T-helper 9 cell (primary cell): ENCODE data around the gene TNRC18.
"Not testable (repeated sequence)": the region's sequence is repeated elsewhere in the genome, so short reads cannot be mapped to it uniquely, and the experiment has no call there.

Experiments
- DNase-seq: peaks from one replicate; pipeline ENCODE4 v3.0.0-alpha.2; 2020

The TNRC18 gene

DNA sequence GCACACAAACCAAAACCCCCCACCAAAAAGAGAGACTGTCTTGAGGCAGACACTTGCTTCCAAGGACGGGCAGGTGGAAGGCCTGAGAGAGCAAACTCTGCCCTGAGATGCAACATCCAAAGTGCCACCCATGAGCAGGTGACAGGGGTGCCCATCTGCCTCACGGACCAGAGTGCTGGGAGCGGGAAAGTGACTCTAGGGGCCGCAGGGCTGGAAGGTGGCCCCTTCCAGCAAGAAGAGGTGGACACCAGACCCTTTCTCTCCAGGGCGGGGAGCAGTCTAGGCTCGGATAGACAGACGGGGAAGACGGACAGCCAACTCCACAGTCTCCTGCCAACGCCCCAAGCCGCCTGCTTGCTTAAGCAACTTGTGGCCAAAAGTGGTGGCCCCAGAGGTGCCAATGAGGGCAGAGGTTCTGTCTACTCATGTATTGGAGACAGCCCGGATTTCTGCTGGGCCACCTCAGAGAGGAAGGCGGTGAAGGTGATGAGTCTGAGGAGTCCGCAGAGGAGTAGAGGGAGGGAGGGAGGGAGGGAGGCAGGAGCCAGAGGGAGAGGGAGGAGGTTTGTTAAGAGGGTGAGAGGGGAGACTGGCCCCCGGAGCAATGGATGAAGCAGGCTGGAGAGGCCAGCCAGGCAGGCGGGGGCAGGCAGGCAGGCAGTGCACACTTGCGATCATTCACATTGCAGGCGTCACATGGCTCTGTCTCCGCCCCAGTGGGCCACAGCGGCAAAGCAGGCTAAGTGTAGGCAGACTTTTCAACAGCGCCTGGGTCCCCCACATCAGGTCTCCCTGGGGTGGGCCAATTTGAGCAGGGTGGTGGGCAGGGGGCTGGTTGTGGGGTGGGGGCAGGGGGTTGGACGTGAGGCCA is 75.3 kb downstream of the TNRC18 start:
- DNase-seq: no peak

DNA sequence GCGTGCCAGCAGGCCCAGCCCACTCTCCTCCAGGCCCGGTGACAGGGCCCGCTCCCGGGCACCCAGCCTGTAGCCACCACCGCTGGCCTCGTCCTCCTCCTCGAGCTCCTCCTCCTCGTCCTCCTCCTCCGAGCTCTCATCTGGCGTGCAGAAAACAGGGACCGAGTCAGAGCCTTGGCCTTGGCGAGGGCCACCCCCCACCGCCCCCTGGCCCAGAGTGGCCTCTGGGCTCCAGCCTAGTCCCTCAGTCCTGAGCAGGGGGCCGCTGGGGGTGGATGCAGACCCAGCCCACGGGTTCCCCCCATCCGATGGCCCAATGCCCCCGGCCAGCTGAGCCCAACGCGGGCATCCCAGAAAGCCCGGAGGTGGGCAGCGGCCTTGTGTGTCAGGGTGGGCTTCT is 78.0 kb downstream of the TNRC18 start:
- no peak for DNase-seq

DNA sequence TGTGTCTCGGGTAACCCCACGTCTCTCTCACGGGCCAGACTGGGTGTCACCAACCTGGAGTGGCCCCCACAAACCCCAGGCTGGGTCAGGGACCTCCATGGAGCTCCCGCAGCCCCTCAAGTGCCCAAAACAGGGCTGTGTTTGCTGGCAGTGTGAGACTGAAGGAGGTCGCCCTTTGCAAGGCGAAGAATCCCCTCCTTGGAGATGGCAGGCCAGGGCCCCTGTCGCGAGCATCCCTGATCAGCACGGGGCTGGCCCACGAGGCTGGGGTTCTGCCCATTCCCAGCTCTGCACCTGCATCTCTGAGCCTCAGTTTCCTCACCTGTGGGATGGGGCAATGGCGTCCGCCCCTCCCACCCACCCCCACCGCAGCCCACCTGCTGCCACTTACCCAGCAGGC is 78.5 kb downstream of the TNRC18 start:
- DNase-seq: no peak

DNA sequence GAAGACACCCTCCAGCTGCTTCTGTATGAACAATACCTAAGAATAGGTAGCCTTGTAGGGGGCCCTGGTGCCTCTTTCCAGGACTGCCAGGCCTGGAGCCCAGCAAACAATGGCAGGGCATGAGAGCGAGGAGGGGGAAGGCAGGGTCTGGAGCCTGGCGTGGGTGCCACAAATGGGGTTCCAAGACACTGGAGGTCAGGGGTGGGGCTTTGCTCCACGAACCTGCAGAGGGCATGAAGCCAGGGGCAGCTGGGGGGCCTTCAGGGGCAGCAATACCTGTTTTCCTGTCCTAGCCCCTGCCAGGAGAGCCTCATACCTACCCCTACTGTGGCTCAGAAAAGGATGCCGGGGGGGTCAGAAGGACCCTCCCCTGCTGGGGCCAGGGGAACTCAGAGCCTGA is 79.3 kb downstream of the TNRC18 start:
- DNase-seq: no peak

DNA sequence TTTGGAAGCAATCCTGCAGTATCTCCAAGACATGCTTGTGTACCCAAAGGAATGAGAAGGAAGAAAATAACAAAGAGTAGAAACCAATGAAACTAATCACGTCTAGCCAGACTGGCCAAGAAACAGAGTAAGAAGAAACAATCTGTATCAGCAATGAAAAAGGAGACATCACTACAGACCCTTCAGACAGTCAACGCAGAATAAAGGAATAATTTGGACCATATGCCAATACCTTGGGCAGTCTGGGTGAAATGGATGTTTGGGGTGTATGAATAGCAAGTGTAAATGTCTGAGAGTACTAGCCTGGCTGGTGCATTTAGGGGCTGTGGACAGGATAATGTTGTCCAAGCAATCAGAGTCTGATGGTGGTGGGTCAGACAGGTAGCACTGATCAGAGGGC is 79.8 kb downstream of the TNRC18 start:
- DNase-seq: no peak

DNA sequence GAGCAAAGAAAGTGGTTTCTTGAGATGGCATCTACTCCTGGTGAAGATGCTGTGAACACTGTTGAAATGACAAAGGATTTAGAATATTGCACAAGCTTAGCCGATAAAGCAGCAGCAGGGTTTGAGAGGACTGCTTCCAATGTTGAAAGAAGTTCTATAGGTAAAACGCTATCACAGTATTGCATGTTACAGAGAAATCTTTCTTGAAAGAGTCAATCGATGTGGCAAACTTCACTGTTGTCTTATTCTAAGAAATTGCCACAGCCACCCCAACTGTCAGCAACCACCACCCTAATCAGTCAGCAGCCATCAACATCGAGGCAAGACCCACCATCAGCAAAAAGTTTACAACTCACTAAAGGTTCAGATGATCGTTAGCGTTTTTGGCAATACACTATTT is 81.0 kb downstream of the TNRC18 start:
- no peak for DNase-seq

DNA sequence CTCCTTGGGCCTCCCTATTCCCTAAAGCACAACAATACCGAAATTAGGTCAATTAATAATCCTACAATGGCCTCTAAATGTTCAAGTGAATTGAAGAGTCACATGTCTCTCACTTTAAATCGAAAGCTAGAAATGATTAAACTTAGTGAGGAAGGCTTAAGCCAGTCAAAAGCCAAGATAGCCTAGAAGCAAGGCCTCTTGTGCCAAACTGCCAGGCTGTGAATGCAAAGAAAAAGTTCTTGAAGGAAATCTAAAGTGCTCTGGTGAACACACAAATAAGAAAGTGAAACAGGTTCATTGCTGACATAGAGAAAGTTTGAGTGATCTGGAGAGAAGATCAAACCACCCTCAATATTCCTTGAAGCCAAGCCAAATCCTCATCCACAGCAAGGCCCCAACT is 83.7 kb downstream of the TNRC18 start:
- no peak for DNase-seq

DNA sequence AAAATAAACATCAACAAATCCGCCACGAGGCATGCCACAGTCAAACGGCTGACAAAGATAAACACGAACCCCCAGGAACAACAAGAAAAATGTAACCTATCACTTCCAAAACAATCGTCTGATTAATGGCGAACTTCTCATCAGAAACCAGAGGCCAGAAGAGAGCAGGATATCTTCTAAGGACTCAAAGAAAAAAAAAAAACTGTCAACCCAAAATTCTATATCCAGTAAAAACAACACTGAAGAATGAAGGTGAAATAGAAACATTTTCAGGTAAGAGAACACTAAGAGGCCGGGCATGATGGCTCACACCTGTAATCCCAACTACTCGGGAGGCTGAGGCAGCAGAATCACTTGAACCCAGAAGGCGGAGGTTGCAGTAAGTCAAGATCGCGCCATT is 86.6 kb downstream of the TNRC18 start:
- no peak for DNase-seq

DNA sequence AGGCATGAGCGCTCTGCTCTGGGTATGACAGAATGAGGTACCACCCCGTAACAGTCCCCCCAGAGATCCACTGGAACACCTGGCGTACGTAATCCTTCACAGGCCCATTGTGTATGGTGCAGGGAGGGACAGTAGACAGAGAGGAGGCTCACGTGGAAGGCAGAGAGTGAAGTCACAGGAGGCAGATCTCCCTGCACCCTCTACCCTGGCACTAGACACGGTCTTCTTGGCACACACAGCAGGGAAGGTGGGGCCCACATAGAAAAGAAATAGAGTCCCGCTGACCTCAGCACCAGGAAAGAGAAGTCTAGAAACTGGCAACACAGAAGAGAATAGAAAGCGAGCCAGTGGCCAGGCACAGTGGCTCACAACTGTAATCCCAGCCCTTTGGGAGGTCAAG is 89.0 kb downstream of the TNRC18 start:
- no peak for DNase-seq

DNA sequence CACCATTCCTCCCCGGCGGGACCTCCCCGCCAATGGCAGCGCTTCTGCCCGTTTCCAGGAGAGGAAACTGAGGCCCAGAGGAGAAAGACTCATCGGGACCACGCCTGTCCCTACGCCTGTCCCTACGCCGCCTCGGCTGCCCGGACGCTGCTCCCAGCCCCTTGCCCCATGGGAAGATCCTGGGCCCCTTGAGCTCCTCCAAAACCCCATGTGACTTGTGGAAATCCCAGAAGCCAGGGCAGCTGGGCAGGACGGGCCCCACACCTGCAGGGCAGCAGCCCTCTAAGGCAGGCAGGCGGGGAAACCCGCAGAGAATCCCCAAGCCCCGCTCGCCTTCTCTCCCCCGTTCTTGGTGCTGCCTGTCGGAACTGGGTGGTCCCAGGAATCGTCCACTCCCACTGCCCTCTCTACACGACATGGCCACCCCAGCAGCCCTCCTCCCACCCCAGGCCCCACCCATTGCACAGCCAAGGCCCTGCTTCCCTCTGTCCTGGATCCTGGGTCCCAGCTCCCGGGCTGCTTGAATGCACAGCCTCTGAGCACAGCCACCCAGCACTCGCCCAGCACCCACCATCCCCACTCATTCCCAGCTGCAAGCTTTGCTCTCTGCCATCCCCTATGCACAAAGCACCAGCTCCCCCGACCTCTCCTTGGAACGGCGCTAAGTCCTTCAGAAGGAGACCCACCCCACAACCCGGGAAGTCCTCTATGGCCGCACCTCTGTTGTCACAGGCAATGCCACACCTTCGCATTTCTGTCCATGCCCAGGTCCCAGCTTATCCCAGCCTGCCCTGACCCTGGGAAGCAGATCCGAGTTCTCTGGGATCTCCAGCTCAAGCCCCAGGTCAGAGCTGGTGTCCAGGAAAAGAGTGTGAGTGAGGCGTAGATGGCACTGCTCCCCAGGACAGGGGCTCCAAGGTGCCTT is 90.3 kb downstream of the TNRC18 start:
- no peak for DNase-seq

DNA sequence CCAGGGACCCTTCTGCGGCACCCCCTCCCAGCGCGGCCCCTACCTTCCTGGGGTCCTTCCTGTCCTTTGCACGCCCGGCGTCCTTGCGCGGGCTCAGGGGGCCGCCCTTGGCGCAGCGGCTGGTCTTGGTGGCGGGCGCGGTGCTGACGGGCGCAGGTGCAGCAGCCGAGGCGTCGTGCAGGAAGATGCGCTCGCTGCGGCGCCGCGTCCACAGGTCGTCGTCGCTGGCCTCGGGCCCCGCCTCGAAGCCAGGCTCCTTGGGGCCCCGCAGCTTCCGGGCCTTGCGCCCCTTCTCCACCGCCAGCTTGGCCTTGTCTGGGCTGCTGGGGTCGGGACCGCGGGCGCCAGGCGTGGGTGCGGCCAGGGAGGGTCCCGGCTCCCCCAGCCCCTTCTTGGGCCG is 91.1 kb downstream of the TNRC18 start:
- no peak for DNase-seq

DNA sequence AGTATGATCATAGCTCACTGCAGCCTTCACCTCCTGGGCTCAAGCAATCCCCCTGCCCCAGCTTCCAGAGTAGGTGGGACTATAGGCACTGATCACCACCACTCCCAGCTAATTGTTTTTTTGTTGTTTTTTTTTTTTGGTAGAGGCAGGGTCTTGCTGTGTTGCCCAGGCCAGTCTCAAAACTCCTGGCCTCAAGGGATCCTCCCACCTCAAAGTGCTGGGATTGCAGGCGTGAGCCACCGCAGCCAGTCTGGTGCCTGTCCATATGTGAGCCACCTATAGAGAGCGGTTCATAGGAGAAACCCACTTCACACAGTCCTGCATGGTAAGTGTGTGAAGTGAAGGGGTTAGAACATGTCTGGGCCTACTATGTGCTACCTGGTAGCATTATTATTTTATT is 93.3 kb downstream of the TNRC18 start:
- DNase-seq: no peak

DNA sequence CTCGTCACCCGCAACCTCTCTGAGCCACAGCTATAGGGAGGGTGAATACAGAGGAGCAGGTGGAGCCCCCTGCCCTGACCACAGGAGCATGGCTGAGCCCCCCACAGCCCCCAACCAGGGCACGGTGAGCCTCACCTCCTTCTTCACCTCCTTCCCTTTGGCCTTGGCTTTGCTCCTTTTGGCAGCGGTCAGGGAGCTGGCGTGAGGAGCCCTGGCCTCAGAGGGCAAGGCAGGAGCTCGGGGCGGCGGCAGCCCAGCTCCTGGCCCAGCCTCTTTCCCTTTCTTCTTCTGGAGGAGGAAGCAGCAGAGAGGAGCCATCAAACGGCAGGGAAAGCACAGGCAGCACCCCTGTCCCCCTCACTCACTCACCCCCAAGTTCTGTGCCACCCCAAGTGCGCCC is 98.7 kb downstream of the TNRC18 start:
- no peak for DNase-seq

DNA sequence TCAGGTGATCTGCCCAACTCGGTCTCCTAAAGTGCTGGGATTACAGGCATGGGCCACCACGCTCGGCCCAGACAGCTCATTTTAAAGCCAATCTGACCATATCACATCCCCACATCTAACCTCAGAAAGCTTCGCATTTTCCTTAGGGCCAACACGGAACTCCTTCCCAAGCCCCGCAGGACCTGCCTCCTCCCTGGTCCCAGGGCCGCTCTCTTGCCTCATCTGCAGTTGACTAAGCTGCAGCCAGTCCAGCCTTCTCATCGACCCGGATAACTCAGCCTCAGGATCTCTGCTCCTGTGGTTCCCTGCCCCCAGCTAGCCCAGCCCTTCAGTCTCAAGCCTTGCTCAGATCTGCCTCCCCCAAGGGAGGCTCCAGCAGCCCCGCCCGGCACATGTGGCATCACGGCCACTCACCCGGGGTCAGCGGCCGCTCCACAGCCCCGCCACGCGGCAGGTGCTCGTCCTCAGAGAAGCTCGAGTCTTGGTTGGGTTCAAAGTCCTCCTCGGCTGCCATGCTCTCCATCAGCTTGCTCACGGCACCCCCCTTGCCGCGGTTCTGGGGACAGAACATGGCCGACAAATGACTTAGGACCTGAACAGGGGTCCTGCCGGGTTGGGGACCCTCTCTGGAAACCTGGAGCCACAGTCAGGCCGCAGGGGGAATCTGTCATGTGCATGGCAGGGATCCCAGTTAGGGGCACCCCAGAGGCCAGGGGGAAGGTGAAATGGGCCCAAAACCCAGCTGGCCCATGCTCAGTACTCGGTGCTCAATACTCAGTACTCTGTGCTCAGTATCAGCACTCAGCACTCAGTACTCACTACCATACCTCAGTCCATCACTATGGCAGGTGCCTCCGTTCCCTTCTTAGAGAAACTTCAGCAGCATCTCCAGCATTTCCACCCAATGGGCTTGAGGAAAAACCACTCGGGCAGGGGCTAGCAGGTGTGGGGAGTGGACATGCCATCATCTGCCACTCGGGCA is 99.5 kb downstream of the TNRC18 start:
- DNase-seq: not testable (repeated sequence)

DNA sequence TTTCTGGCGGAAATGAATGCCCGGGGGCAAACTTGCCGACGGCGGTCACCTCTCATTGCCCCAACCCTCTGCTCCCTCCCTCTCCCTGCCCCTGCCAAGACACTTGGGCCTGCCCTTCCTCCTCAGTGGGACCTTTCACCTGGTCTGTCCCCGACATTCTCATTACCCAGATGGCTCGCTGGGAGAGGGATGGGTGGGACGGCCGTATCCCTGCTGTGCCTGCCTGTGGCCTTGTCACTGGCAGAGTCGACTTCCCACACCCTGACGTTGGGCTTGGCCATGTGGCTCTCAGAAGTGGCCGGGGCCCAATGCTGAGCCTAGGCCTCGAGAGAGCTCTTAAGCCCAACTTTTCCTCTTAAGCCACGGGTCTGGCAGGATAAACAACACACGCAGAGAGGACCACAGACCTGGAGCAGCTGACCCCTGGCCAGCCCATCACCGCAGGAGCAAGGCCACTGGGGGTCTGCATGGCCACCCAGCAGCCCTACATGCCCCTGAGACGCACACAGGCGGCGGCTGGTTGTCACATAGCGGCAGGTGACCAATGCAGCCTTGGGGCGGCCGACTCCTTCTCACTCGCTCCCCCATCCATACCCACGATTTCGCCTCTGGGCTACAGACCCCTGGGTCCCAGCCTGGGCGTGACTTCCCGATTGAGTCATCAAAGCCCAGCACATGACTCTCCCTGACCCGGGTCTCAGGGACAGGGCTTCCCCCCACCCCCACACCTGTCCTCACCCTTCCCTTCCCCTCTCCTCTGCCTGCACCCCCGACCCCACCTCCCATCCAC is 100.8 kb downstream of the TNRC18 start:
- DNase-seq: no peak

DNA sequence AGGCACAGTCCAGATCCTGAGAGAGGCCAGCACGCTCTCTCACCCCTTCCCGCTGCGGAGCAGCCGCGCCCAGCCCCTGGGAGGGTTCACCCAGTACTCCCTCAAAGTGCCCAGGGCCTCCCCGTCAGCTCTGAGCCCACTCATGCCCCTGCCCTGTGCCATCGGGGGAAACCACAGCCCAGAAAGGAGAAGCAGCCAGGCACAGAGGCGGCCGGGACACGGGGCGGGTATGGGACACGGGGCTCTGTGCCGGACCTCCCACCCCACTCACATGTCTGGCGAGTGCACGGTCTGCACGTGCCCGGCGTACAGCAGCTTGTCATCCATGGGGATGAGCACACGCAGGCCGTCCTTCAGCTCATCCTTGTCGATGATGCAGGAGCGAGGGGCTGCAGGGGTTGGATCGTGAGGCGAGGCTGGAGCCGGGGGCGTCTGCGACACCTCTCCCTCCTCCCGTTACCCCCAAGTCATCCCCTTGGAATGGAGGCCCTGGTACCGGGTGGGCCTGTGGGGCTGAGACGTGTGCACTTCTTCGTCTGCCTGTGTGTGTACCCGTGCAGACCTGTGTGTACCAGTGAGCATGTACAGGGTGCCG is 102.7 kb downstream of the TNRC18 start:
- no peak for DNase-seq

DNA sequence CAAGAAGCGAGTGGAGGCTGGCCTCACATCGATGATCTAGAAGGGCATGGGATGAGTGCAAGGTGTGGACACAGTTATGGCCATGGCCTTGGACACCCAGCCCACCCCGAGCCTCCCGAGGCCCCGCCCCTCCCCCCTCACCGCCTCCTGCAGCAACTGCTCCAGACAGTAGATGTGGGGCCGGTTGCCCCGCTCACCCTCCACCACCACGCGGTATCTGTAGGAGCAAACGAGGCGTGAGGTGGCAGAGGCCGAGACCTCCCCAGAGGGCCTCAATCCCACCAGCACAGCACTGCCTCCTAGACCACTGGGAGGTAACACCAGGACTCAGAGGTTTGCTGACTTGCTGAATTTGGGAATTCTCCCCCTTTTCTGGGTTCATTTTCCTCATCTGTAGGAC is 103.2 kb downstream of the TNRC18 start:
- no peak for DNase-seq

DNA sequence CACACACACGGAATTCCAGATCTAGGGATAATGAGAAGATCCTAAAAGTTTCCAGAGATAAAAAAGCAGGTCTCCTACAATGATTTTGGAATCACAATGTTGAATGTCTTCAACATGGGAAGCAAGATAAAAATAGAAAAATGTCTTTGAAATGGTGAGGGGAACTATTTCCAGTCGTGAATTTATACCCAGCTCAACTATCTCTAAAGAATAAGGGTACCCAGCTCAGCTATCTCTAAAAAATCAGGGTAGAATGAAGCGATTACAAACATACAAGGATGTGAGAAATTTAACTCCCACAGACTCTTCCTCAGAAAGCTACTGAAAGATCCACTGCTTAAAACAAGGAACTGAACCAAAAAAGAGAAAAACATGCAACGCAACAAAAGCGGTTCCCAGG is 105.0 kb downstream of the TNRC18 start:
- DNase-seq: not testable (repeated sequence)

DNA sequence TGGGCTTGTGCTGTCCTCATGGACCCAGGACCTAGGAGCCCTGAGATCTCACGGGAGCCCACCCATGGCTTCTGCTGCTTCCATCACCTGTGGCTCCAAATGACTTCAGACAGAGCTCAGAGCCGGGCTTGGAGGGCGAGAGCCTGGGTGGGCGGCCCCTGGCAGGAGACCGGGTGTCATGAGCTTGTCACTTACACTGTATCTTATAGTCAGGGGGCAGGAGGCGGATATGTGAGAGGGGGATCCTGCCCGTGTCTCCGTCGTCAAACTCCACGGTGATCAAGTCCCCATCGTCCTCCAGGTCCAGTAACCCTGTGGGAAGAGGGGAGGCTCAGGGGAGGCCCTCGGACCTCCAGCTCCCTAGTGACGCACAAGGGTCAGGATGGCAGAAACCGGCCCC is 107.9 kb downstream of the TNRC18 start:
- no peak for DNase-seq

DNA sequence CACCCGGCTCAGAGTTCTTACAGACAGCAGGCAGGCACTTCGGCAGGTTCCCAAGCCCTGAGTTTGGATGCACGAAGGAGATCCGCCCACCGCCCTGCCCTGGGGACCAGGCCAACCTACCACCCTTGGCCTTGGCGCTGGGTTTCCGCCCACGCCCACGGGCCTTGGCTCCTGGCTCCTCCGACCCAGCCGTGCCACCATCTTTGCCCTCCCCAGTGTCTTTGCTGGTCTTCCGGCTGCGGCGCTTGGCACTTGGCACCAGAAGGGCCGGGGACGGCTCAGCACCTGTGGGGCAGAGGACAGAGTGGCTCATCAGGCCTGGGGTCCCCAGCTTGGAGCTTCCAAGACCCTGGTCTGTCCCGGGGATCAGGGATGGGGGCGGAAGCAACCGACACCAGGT is 108.8 kb downstream of the TNRC18 start:
- DNase-seq: no peak
